Liver (tissue), 9 donors: ENCODE measurements around the gene FGD1. TPM values are rescaled to one million over a fixed set of nuclear protein-coding genes. Genes with fewer than 3 reads are reported as not detected.

ENCODE experiments used
- DNase-seq: peaks from one replicate; pipeline ENCODE4 v3.0.0-alpha.2; 2017; ENCODE audit warnings: low spot score
- H3K27ac ChIP-seq, 2 donors: one replicate each; pipeline ENCODE4 v1.7.0; 2013; ENCODE audit warnings: inconsistent platforms in 2 of 2, low read length in 2 of 2, control low read depth in 1 of 2, low read depth in 1 of 2, mild to moderate bottlenecking in 1 of 2
- H3K27me3 ChIP-seq, 4 donors: one replicate each; pipeline versions ENCODE4 v1.6.1 to v1.7.0; 2013; ENCODE audit warnings: low read length in 3 of 4, inconsistent platforms in 1 of 4, mild to moderate bottlenecking in 1 of 4, moderate library complexity in 1 of 4; ENCODE audit not compliant: control insufficient read depth in 4 of 4, insufficient read depth in 4 of 4
- H3K36me3 ChIP-seq, 4 donors: one replicate each; pipeline versions ENCODE4 v1.6.1 to v1.7.0; 2013; ENCODE audit warnings: low read length in 3 of 4, mild to moderate bottlenecking in 3 of 4, low read depth in 1 of 4, moderate library complexity in 1 of 4; ENCODE audit not compliant: control insufficient read depth in 4 of 4, insufficient read depth in 3 of 4
- H3K4me1 ChIP-seq, 4 donors: one replicate each; pipeline versions ENCODE4 v1.6.1 to v1.7.0; 2013; ENCODE audit warnings: low read length in 3 of 4, mild to moderate bottlenecking in 3 of 4, moderate library complexity in 1 of 4; ENCODE audit not compliant: control insufficient read depth in 4 of 4, insufficient read depth in 4 of 4
- H3K4me3 ChIP-seq, 3 donors: one replicate each; pipeline versions ENCODE4 v1.6.1 to v1.7.0; 2013; ENCODE audit warnings: low read length in 3 of 3, control low read depth in 1 of 3, low read depth in 1 of 3, mild to moderate bottlenecking in 1 of 3
- H3K9ac ChIP-seq, 2 donors: one replicate each; pipeline ENCODE4 v1.7.0; 2013; ENCODE audit warnings: low read length in 2 of 2, mild to moderate bottlenecking in 2 of 2, moderate library complexity in 2 of 2, control low read depth in 1 of 2, low read depth in 1 of 2
- H3K9me3 ChIP-seq, 4 donors: one replicate each; pipeline versions ENCODE4 v1.6.1 to v1.7.0; 2013; ENCODE audit warnings: low read length in 3 of 4; ENCODE audit not compliant: control insufficient read depth in 4 of 4
- ATF3 ChIP-seq: IDR thresholded peaks from 2 replicates; pipeline ENCODE4 v1.6.1; 2016; ENCODE audit warnings: antibody characterized with exemption
- GABPA ChIP-seq, 2 donors: IDR thresholded peaks in 1 of 2; conservative IDR thresholded peaks in 1 of 2; 2 replicates each; pipeline ENCODE4 v1.6.1; 2016; ENCODE audit warnings: antibody characterized with exemption in 2 of 2, mild to moderate bottlenecking in 1 of 2, moderate library complexity in 1 of 2
- HNF4A ChIP-seq, 2 donors: conservative IDR thresholded peaks; 2 replicates each; pipeline ENCODE4 v1.6.1; 2016; ENCODE audit warnings: antibody characterized with exemption in 2 of 2, mild to moderate bottlenecking in 2 of 2
- HNF4G ChIP-seq: IDR thresholded peaks from 2 replicates; pipeline ENCODE4 v1.6.1; 2016; ENCODE audit warnings: antibody characterized with exemption
- JUND ChIP-seq, 2 donors: IDR thresholded peaks; 2 replicates each; pipeline ENCODE4 v1.6.1; 2016; ENCODE audit warnings: antibody characterized with exemption in 2 of 2
- MAX ChIP-seq: IDR thresholded peaks from 2 replicates; pipeline ENCODE4 v1.6.1; 2016; ENCODE audit warnings: antibody characterized with exemption
- RAD21 ChIP-seq, 2 donors: IDR thresholded peaks; 2 replicates each; pipeline ENCODE4 v1.6.1; 2016; ENCODE audit warnings: antibody characterized with exemption in 2 of 2, mild to moderate bottlenecking in 2 of 2
- REST ChIP-seq: IDR thresholded peaks from 2 replicates; pipeline ENCODE4 v1.6.1; 2016; ENCODE audit warnings: antibody characterized with exemption, mild to moderate bottlenecking
- RXRA ChIP-seq, 2 donors: IDR thresholded peaks; 2 replicates each; pipeline ENCODE4 v1.6.1; 2017 to 2018; ENCODE audit warnings: antibody characterized with exemption in 2 of 2, mild to moderate bottlenecking in 1 of 2
- SP1 ChIP-seq: IDR thresholded peaks from 2 replicates; pipeline ENCODE4 v1.6.1; 2018; ENCODE audit warnings: antibody characterized with exemption, mild to moderate bottlenecking
- TAF1 ChIP-seq: conservative IDR thresholded peaks from 2 replicates; pipeline ENCODE4 v1.6.1; 2016; ENCODE audit warnings: antibody characterized with exemption, mild to moderate bottlenecking
- YY1 ChIP-seq: IDR thresholded peaks from 2 replicates; pipeline ENCODE4 v1.6.1; 2016; ENCODE audit warnings: antibody characterized with exemption, mild to moderate bottlenecking
- ZBTB33 ChIP-seq: IDR thresholded peaks from 2 replicates; pipeline ENCODE4 v1.6.1; 2016; ENCODE audit warnings: antibody characterized with exemption
- WGBS: extraction: QIAGEN DNeasy Blood & Tissue Kit; methylation state at CpG from one replicate; pipeline ENCODE4 v1.1.7; 2013; 5-methylcytosine and 5-hydroxymethylcytosine counted together
- polyA plus RNA-seq, 2 donors: library from polyadenylated mRNA; stranded (reverse) in 1 of 2; unstranded in 1 of 2; fragments of 200-250 nt in 1 of 2; fragments of >200 nt in 1 of 2; fragmentation: Nextera tagmentation in 1 of 2; extraction: Ambion mirVana in 1 of 2; gene quantifications; one replicate each; pipeline versions ENCODE4 v1.2.1 to v1.2.3, GENCODE V29; 2013 to 2015
- total RNA-seq, 2 donors: library from RNA; depleted of rRNA; stranded (reverse); fragments of >200 nt; gene quantifications; one replicate each; pipeline ENCODE4 v1.2.3, GENCODE V29; 2014
- donor health status: healthy.
- donor health status: healthy.
- donor health status: healthy.
- donor health status: healthy.
- donor health status: healthy.

FGD1 gene
- total and polyA plus RNA-seq, 4 donors: 0.32 to 0.89 (median 0.58) TPM

GRCh38 chrX:54529552-54530356 is 33.7 kb upstream of the FGD1 start, which contains the start of gene GNL3L:
Gene GNL3L (plus strand): TSS chrX:54530219. CDS start chrX:54532567, 2,348 bp downstream.
- Histone ChIP-seq H3K4me3 (peak within 1 kb of the TSS; percentile 79 to 88 (median 84)), H3K27ac (peak within 1 kb of the TSS; percentile 85), H3K27me3 (no peaks in the 10 kb centered on the region), H3K4me1 (peaks cover 5 to 10% (median 8%) of the 10 kb centered on the region in 4 donors), H3K9ac (peak within 1 kb of the TSS; percentile 68 to 72), H3K36me3 (peaks cover 0 to 6% (median under 1%) of the 10 kb centered on the region in 4 donors), H3K9me3 (peaks cover 0 to 4% (median 0%) of the 10 kb centered on the region in 4 donors)
- peak; percentile 91 for DNase-seq
- peak in 1 of 2 donors; percentile 21 for TF ChIP-seq RAD21 (IDR thresholded peaks at IDR 0.05)
- peak; percentile 96 for TF ChIP-seq ZBTB33
- TF ChIP-seq ATF3: no peak
- TF ChIP-seq SP1: peak; percentile 37
- TF ChIP-seq REST: peak; percentile 21
- peak in 1 of 2 donors; percentile 8 for TF ChIP-seq RXRA (IDR thresholded peaks at IDR 0.05)
- no peak for TF ChIP-seq TAF1
- peak; percentile 42 for TF ChIP-seq MAX
- peak; percentile 99 for TF ChIP-seq YY1
- peak; percentile 60 to 81 for TF ChIP-seq GABPA (IDR thresholded peaks at IDR 0.05 in 1 of 2, conservative IDR thresholded peaks at IDR 0.05 in 1 of 2)
- WGBS: 4% methylated on average over 48 of the region's 51 CpGs

GRCh38 chrX:54529151-54529550 is 33.1 kb upstream of the FGD1 start:
- peak overlapping the region in 1 of 2 donors; percentile 22 for H3K9ac ChIP-seq
- no peak for DNase-seq
- peaks cover 0 to 2% (median under 1%) of the 10 kb centered on the region in 4 donors for H3K36me3 ChIP-seq
- H3K27me3 ChIP-seq: no peaks in the 10 kb centered on the region
- H3K27ac ChIP-seq: peak overlapping the region in 1 of 2 donors; percentile 85
- H3K4me3 ChIP-seq: peak overlapping the region in 2 of 3 donors; percentile 64 to 79
- WGBS: 75% methylated on average over 3 of the region's 3 CpGs
- H3K4me1 ChIP-seq: peaks cover 5 to 10% (median 8%) of the 10 kb centered on the region in 4 donors
- no peak for TF ChIP-seq HNF4G
- TF ChIP-seq HNF4A (conservative IDR thresholded peaks at IDR 0.05): no peak
- TF ChIP-seq RXRA (IDR thresholded peaks at IDR 0.05): no peak
- no peak for TF ChIP-seq JUND (IDR thresholded peaks at IDR 0.05)
- peaks cover 0 to 4% (median 0%) of the 10 kb centered on the region in 4 donors for H3K9me3 ChIP-seq
